ENCODE measurements around the gene CEP170B. TPM values are rescaled to one million over a fixed set of nuclear protein-coding genes. Genes with fewer than 3 reads are reported as not detected.

Gene CEP170B
- total RNA-seq, 1 experiment from 2014 or later: 14.4 TPM

Other genes with a start within 250 kb of the CEP170B start
- gene INF2, start 175.7 kb upstream of the CEP170B start, total RNA-seq (2014; rRNA removed; shearing (Covaris generic)): 30.3 and 31.3 TPM in 2 replicates
- 18.3 and 19.5 TPM in 2 replicates for gene ADSS1, start 141.0 kb upstream of the CEP170B start, total RNA-seq (2014; rRNA removed; shearing (Covaris generic))
- 207 and 294 TPM in 2 replicates for gene SIVA1, start 112.1 kb upstream of the CEP170B start, total RNA-seq (2014; rRNA removed; shearing (Covaris generic))
- 220 and 224 TPM in 2 replicates for gene AKT1, start 69.5 kb upstream of the CEP170B start, total RNA-seq (2014; rRNA removed; shearing (Covaris generic))
- gene ZBTB42, start 64.2 kb upstream of the CEP170B start, total RNA-seq (2014; rRNA removed; shearing (Covaris generic)): 14.3 and 25.3 TPM in 2 replicates
- not detected in 2 replicates for gene PLD4, start 59.6 kb downstream of the CEP170B start, total RNA-seq (2014; rRNA removed; shearing (Covaris generic))
- 17.0 and 31.1 TPM in 2 replicates for gene AHNAK2, start 113.1 kb downstream of the CEP170B start, total RNA-seq (2014; rRNA removed; shearing (Covaris generic))
- gene CLBA1, start 120.5 kb downstream of the CEP170B start, total RNA-seq (2014; rRNA removed; shearing (Covaris generic)): 10.5 and 18.0 TPM in 2 replicates
- 69.8 and 83.1 TPM in 2 replicates for gene CDCA4, start 155.8 kb downstream of the CEP170B start, total RNA-seq (2014; rRNA removed; shearing (Covaris generic))
- gene GPR132, start 200.2 kb downstream of the CEP170B start, total RNA-seq (2014; rRNA removed; shearing (Covaris generic)): 0.43 TPM in 1 of 2 replicates, not detected in the other